PC-3 (cell line): ENCODE measurements around the gene PIGU. TPM values are rescaled to one million over a fixed set of nuclear protein-coding genes. Genes with fewer than 3 reads are reported as not detected.

Source experiments
- ATAC-seq: fragments of 200-7000 bp; cut with Tn5 transposase; 2 replicates; pipeline ENCODE4 v1.9.1; 2020; ENCODE audit warnings: mild to moderate bottlenecking, moderate library complexity
- BruUV-seq: library from RNA; stranded (reverse); fragments of 400-500 nt; replicated peaks from 2 replicates; lab custom pipeline; 2021; lab: Mats Ljungman, UMichigan
- CTCF ChIA-PET: fragments of 300-600 bp; sonication (Branson Sonifier 250); formaldehyde crosslinking; loops from one replicate; lab custom pipeline; 2022; ENCODE audit warnings: antibody characterized with exemption; lab: Charles Lee
- POLR2A ChIA-PET: fragments of 300-600 bp; sonication (Branson Sonifier 250); formaldehyde crosslinking; loops from one replicate; lab custom pipeline; 2022; ENCODE audit warnings: antibody characterized with exemption; ENCODE audit not compliant: unreplicated experiment; lab: Charles Lee
- DNase-seq: peaks from one replicate; pipeline ENCODE4 v3.0.0-alpha.2; 2015
- H2AFZ ChIP-seq: fragments of 300-600 bp; sonication (generic); 2 replicates; pipeline ENCODE4 v1.6.0; 2016; ENCODE audit warnings: antibody characterized with exemption, low read length
- H3F3A ChIP-seq: fragments of 300-600 bp; sonication (generic); one replicate; pipeline ENCODE4 v1.6.0; 2017; ENCODE audit warnings: antibody characterized with exemption, low read length, control low read depth, mild to moderate bottlenecking; ENCODE audit not compliant: unreplicated experiment
- H3K27ac ChIP-seq: fragments of 300-600 bp; sonication (generic); 2 replicates; pipeline ENCODE4 v1.5.1; 2016; ENCODE audit warnings: mild to moderate bottlenecking, low read length
- H3K27me3 ChIP-seq: fragments of 300-600 bp; sonication (generic); 2 replicates; pipeline ENCODE4 v1.6.1; 2016; ENCODE audit warnings: low read length, mixed read lengths
- H3K36me3 ChIP-seq: fragments of 300-600 bp; sonication (generic); 2 replicates; pipeline ENCODE4 v1.6.1; 2016; ENCODE audit warnings: low read depth, mixed run types, low read length, mixed read lengths
- H3K4me1 ChIP-seq: fragments of 300-600 bp; sonication (generic); 2 replicates; pipeline ENCODE4 v1.5.1; 2016; ENCODE audit warnings: low read length; ENCODE audit not compliant: insufficient read depth
- H3K4me2 ChIP-seq: fragments of 300-600 bp; sonication (generic); 2 replicates; pipeline ENCODE4 v1.6.0; 2016; ENCODE audit warnings: low read length
- H3K4me3 ChIP-seq: fragments of 300-600 bp; sonication (generic); 2 replicates; pipeline ENCODE4 v1.5.1; 2016; ENCODE audit warnings: mild to moderate bottlenecking, low read length, mixed read lengths
- H3K79me2 ChIP-seq: fragments of 300-600 bp; sonication (generic); 2 replicates; pipeline ENCODE4 v1.6.1; 2017; ENCODE audit warnings: low read length, mixed read lengths
- H3K9ac ChIP-seq: fragments of 300-600 bp; sonication (generic); 2 replicates; pipeline ENCODE4 v1.6.0; 2016; ENCODE audit warnings: mild to moderate bottlenecking, low read length
- H3K9me2 ChIP-seq: fragments of 300-600 bp; sonication (generic); replicated peaks from 2 replicates; pipeline ENCODE4 v1.6.1; 2016; ENCODE audit warnings: mixed run types, low read length, mixed read lengths
- H3K9me3 ChIP-seq: fragments of 300-600 bp; sonication (generic); 2 replicates; pipeline ENCODE4 v1.6.1; 2016; ENCODE audit warnings: low read length, mixed read lengths
- H4K20me1 ChIP-seq: fragments of 300-600 bp; sonication (generic); 2 replicates; pipeline ENCODE4 v1.6.1; 2016; ENCODE audit warnings: low read length, mixed read lengths
- CTCF ChIP-seq: fragments of 300-600 bp; sonication (generic); conservative IDR thresholded peaks from 2 replicates; pipeline ENCODE4 v1.5.1; 2017; ENCODE audit warnings: antibody characterized with exemption, low read depth, mild to moderate bottlenecking, low read length
- EZH2 ChIP-seq: fragments of 300-600 bp; sonication (generic); IDR thresholded peaks from one replicate; pipeline ENCODE4 v1.6.1; 2017; ENCODE audit warnings: antibody characterized with exemption, mild to moderate bottlenecking, low read length; ENCODE audit not compliant: unreplicated experiment
- EZH2phosphoT487 ChIP-seq: fragments of 300-600 bp; sonication (generic); IDR thresholded peaks from 2 replicates; pipeline ENCODE4 v1.6.1; 2018; ENCODE audit warnings: mild to moderate bottlenecking, antibody characterized with exemption, low read length, borderline replicate concordance
- intact Hi-C: fragments of 100-400 bp; cut with micrococcal nuclease; formaldehyde crosslinking; loops from 2 replicates; pipeline ENCODE4 v1.9.0; 2023
- total RNA-seq: library from RNA; depleted of rRNA; stranded (reverse); fragments of >200 nt; gene quantifications from 2 replicates; pipeline ENCODE4 v1.2.3, GENCODE V29; 2014

Gene PIGU
- total RNA-seq, 1 experiment from 2014 or later, result 24.5 TPM

- H3K27me3 ChIP-seq, result no peaks in the 10 kb centered on the region
- POLR2A ChIA-PET, result no interaction called here
- intact Hi-C loops, result no loop called here
- H2AFZ ChIP-seq, result no peak overlapping the region
- peaks cover 39% of the 10 kb centered on the region for H3K36me3 ChIP-seq
- H3K4me1 ChIP-seq, result peaks cover 20% of the 10 kb centered on the region
- no peaks in the 10 kb centered on the region for H3K9me3 ChIP-seq
- H3K4me3 ChIP-seq, result no peak overlapping the region
- H3K27ac ChIP-seq, result no peak overlapping the region
- peaks cover 24% of the 10 kb centered on the region for H3K79me2 ChIP-seq
- TF ChIP-seq EZH2phosphoT487, result no peak
- DNase-seq (no peak), ATAC-seq (no peak)
- peaks cover 5% of the 10 kb centered on the region for H3F3A ChIP-seq
- CTCF ChIA-PET, result no interaction called here
- H3K9ac ChIP-seq, result no peak overlapping the region
- BruUV-seq, result no TSS peak
- no peaks in the 10 kb centered on the region; the same call in 1 of the 2 replicates for H4K20me1 ChIP-seq
- no peaks in the 10 kb centered on the region for H3K9me2 ChIP-seq
- no peak overlapping the region for H3K4me2 ChIP-seq
These were observed 147.2 kb downstream of the PIGU start for GRCh38 chr20:34529742-34530141.

DNA sequence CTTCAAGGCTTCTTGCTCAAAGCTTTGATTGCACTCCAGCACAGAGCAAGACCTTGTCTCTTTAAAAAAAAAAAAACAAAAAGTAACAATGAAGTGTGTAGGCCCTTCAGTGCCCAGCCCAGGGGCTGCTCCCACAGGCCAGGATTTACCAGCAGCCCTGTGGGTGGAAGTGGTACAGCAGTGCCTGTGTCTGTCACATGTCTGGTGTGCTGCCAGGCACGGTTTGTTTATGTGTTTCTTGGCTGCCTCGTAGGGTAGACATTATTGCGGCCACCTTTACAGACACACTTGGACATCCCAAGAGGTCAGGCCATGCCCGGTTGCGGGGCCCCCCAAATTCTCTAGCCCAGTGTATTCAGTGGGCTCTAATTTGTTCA is 148.0 kb downstream of the PIGU start:
- intact Hi-C loops, result no loop called here
- peaks cover 5% of the 10 kb centered on the region for H3F3A ChIP-seq

GRCh38 chr20:34527016-34527415 is 149.9 kb downstream of the PIGU start:
- Histone ChIP-seq H3K9me2 (no peaks in the 10 kb centered on the region), H3K4me2 (peak overlapping the region; percentile 66; the same call in 1 of the 2 replicates), H3K27ac (peak overlapping the region; percentile 84), H3K36me3 (peaks cover 33% of the 10 kb centered on the region), H2AFZ (no peak overlapping the region), H3K4me1 (peaks cover 44% of the 10 kb centered on the region), H3K27me3 (no peaks in the 10 kb centered on the region), H4K20me1 (peaks cover 7% of the 10 kb centered on the region), H3F3A (peaks cover 5% of the 10 kb centered on the region), H3K9me3 (no peaks in the 10 kb centered on the region), H3K4me3 (0 out of 2 replicates have a peak overlapping the region, but pooled peaks have one; percentile 17), H3K79me2 (peaks cover 42% of the 10 kb centered on the region), H3K9ac (peak overlapping the region; percentile 64; the same call in 1 of the 2 replicates)
- ChIA-PET CTCF (interaction anchor here (0.7 kb wide), 1 partner anchor 243 kb away, joined by 3 read pairs; no protein-coding TSS in a partner anchor), POLR2A (no interaction called here)
- TF ChIP-seq EZH2phosphoT487, result no peak
- no peak for TF ChIP-seq EZH2
- TF ChIP-seq CTCF, result no peak
- BruUV-seq, result no TSS peak
- DNase-seq (no peak), ATAC-seq (no peak)
- intact Hi-C loops, result no loop called here

More for the DNA sequence above, 148.0 kb downstream of the PIGU start:
- H3K9ac ChIP-seq, result no peak overlapping the region
- H3K9me2 ChIP-seq, result no peaks in the 10 kb centered on the region
- peaks cover 33% of the 10 kb centered on the region for H3K79me2 ChIP-seq
- no peak for TF ChIP-seq EZH2
- TF ChIP-seq EZH2phosphoT487, result no peak
- no peak for TF ChIP-seq CTCF
- ChIA-PET POLR2A (no interaction called here), CTCF (no interaction called here)
- H3K4me2 ChIP-seq, result no peak overlapping the region
- H2AFZ ChIP-seq, result no peak overlapping the region
- H3K27ac ChIP-seq, result no peak overlapping the region
- ATAC-seq (no peak), DNase-seq (no peak)
- H3K36me3 ChIP-seq, result peaks cover 35% of the 10 kb centered on the region
- peaks cover 28% of the 10 kb centered on the region for H3K4me1 ChIP-seq
- no peaks in the 10 kb centered on the region for H3K9me3 ChIP-seq
- H3K27me3 ChIP-seq, result no peaks in the 10 kb centered on the region
- H4K20me1 ChIP-seq, result peaks cover under 1% of the 10 kb centered on the region; the same call in 1 of the 2 replicates
- H3K4me3 ChIP-seq, result no peak overlapping the region
- no TSS peak for BruUV-seq
